ENCODE measurements around the gene SNAI1.

The SNAI1 gene

GRCh38 chr20:50037575-50037974, 54.8 kb downstream of the SNAI1 start:
- DNase-seq (ENCODE audit: low read depth): no peak

- DNase-seq (ENCODE audit: low read depth): no peak
Observed at GRCh38 chr20:50038169-50038568, 55.4 kb downstream of the SNAI1 start.

Measured in HS-27A (cell line).